ENCODE results near the gene IZUMO1.
"Not testable (repeated sequence)": the region's sequence is repeated elsewhere in the genome, so short reads cannot be mapped to it uniquely, and the experiment has no call there.

The IZUMO1 gene

DNA sequence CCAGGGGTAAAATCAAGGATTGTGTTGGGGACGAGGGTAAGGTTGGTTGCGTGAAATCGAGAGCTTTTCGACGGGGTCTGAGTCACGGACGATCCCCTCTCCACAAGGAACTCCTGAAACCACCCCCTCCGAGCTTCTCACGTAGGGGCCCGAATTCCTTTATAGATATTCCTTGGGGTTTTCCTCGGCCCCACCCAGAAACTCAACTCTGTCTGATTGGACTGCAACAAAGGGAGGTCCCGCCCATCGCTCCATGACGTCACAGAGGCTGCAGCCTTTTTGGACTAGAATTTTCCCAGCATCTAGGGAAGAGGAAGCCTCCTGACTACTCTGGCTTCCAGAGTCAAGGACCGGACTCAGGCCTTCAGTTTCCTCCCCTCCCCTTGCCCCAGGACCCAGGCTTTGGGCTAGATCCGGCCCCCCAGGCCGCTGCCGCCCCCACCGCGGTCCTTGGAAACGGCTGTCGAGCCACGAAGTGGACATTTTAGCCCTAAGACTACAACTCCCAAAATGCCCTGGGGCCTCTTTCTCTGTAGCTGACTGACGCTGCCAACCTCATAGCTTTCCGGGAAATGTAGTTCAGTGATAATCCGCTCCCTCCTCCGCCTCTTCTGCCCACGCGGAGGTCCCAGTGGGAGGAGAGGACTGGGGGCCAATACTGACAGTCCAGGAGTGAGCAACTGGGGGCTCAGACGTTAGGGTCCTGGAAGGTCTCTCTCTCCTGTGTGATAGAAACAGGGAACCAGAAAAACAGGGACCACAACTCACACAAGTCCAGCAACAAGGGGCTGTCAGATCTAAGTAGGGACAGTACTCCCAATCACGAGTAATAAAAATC lies at the start of gene IZUMO1:
Gene IZUMO1 (minus strand): TSS at position 172 of the 838 bp plus-strand sequence. CDS start 1,050 bp downstream, outside the sequence.
- no peak for DNase-seq (ENCODE audit: low read depth in 1 of 2, low spot score in 1 of 2)

DNA sequence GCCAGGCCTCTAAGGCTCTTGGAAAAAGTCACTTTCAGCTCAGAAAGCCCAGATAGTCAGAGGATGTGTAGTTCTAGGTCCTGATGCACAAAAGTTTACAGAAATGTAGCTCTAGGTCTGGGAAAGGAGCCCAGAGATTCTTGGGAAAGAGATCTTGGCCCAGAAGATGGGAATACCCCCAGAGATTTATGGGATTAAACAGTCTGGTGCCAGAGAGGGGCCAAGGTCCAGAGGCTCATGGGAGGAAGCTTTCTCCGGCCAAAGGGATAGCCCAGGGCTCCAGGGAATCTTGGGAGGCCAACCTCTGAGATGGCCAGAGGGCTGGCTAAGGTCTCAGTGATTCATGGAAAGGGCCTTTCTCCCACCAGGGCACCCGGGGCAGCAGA lies 49.0 kb upstream of the IZUMO1 start:
- no peak for DNase-seq (ENCODE audit: low read depth in 1 of 2, low spot score in 1 of 2)

DNA sequence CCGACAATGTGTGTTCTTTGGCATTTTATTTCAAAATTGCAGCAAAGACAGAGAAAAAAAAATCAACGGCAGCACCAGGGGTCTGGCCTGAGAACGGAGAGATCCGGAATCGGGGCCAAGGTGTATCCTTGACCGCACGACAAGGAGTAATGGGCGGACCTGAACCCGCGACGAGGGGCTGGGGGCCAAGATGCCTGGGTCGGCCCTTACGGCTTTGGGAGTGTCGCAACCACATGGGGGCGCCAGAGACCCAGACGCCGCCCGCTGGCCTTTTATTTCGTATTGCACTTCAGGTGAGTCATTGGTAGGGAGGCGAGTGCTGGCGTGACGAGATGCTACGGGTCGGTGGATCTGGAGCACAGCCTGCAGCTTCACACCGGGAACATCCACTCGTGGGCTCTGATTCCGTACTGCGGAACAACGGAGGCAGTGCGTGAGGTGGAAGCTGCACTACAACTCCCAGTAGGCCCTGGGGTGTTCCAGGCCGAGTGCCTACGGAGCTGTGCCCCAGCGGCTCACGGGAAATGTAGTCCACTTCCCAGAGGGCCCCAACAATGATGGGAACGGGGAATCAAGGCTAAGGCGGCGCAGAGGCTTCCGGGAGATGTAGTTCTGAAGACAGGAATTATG lies 48.5 kb upstream of the IZUMO1 start:
- DNase-seq (ENCODE audit: low read depth in 1 of 2, low spot score in 1 of 2): peak; percentile 68 to 70

DNA sequence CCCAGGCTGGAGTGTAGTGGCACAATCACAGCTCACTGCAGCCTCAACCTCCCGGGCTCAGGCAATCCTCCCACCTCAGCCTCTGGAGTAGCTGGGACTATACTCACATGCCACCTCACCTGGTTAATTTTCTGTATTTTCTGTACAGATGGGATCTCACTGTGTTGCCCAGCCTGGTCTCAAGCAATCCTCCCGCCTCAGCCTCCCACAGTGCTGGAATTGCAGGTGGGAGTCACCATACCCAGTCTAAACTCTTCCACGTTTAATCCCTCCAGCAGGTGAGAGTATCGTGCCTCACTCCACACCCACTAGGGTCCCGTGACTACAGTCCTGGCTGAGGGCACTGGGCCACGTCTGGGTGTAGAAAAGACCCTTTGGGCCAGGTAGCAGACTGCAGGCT lies 47.6 kb upstream of the IZUMO1 start:
- no peak for DNase-seq (ENCODE audit: low read depth in 1 of 2, low spot score in 1 of 2)

DNA sequence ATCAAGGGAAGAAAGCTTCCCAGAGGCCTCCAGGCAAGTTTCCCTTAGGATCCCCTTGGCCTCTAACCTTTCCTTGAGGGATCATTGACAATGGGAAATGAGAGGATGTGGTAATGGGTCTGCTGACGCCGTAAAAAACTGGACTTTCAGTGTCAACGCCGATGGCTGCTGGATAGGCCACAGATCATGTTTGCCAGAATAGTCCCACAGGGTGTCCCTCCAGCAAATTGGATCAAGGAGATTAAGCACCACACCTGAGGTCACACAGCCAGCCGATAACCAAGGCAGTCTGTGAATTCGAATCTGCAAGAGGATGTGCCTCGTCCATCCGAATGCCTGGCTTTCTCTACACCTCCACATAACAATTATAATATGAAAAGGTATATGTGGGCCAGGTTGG lies 46.6 kb upstream of the IZUMO1 start:
- no peak for DNase-seq (ENCODE audit: low read depth in 1 of 2, low spot score in 1 of 2)

DNA sequence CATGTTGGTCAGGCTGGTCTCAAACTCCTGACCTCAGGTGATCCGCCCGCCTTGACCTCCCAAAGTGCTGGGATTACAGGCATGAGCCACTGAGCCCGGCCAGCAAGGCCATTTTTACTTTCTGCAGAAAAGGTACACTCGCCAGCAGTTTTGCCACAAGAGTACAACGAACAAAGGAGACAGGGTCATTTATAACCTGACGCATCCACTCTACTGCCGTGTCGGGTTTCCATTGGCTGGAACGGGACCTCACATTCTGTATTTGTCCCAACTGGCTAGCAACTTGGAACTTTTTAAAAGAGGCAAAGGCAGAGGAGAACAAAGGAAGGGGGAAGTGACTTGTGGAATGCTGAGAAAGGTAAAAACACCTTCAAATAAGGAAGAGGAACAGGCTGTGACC lies 40.6 kb upstream of the IZUMO1 start:
- DNase-seq (ENCODE audit: low read depth in 1 of 2, low spot score in 1 of 2): not testable (repeated sequence)

DNA sequence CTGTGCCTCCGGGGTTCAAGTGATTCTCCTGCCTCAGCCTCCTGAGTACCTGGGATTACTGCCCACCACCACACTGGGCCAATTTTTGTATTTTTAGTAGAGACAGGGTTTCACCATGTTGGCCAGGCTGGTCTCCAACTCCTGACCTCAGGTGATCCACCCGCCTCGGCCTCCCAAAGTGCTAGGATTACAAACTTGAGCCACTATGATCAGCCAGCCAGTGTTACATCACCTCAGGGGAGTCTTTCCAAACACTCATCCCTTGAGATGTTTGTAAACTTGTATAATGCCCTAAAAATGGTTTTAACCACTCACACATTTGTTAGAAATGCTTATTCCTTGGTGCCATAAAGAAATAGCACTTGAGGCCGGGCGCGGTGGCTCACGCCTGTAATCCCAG lies 39.7 kb upstream of the IZUMO1 start:
- DNase-seq (ENCODE audit: low read depth in 1 of 2, low spot score in 1 of 2): not testable (repeated sequence)

DNA sequence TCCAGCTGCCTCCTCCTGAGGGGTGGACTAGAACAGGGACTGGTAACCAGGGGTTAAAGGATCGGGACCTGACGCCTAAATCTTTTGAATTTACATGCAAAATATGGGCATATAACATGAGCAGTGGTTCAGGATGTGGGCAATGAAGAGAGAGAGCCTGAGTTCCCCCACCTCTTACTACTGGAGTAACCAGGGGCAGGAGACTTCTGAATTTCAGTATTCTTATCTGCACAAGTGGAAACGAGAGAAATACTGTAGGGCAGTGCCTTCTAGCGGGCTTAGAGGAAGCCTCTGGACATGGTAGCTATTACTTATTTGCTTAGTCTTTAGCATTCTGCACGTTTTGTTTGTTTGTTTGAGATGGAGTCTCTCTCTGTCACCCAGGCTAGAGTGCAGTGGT lies 37.8 kb upstream of the IZUMO1 start:
- no peak for DNase-seq (ENCODE audit: low read depth in 1 of 2, low spot score in 1 of 2)

DNA sequence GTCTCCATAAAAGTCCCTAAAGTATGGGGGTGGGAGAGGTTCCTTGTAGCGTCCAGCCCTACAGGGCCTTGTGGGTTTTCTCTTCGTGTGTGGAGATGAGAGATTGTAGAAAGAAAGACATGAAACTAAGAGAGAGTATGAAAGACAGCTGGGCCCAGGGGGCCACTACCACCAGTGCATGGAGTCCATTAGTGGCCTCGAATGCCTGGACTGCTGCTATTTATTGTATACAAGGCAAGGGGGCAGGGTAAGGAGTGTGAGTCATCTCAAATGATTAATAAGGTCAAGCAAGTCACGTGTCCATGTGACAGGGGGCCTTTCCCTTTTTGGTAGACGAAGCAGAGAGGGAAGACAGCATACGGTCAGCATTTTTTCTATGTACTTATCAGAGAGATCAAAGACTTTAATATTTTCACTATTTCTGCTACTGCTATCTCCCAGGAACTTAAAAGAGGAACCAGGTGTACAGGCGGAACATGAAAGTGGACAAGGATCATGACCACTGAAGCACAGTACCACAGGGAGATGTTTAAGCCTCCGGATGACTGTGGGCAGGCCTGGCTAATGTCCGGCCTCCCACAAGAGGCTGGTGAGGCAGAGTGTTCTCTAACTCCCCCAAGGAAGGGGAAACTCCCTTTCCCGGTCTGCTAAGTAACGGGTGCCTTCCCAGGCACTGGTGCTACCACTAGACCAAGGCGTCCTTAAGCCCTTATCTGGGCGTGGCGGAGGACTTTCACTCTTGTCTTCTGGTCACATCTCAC lies 34.1 kb upstream of the IZUMO1 start:
- no peak for DNase-seq (ENCODE audit: low read depth in 1 of 2, low spot score in 1 of 2)

DNA sequence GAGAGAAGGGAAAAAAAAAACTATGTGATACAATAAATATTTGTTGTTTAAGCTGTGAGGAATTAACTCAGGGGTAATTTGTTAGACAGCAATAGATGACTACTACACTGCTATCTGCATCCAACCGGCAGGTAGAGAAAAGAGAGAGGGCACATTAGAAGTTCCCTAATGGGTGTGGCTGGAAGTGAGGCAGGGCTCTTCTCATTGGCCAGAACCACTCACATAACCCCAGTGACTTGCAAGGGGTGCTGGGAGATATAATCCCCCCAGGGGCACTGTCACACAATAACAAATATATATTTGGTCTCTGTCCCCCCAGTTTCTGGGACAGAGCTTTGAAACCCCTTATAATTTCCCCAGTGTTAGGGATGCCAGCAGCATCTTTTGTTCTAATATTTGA lies 32.9 kb upstream of the IZUMO1 start:
- DNase-seq (ENCODE audit: low read depth in 1 of 2, low spot score in 1 of 2): no peak

DNA sequence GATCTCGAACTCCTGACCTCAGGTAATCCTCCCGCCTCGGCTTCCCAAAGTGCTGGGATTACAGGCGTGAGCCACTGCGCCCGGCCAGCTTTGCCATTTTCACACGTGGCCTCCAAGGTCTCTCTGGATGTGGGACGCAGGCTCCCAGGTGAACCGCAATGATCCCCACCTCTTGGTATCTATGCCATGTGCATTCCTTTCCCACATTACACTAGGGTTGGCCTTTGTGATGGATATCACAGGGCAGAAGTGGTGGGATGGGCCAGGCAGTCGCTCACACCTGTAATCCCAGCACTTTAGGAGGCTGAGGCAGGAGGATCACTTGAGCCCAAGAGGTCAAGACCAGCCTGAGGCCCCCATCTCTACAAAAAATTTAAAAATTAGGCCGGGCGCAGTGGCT lies 31.0 kb upstream of the IZUMO1 start:
- DNase-seq (ENCODE audit: low read depth in 1 of 2, low spot score in 1 of 2): no peak

DNA sequence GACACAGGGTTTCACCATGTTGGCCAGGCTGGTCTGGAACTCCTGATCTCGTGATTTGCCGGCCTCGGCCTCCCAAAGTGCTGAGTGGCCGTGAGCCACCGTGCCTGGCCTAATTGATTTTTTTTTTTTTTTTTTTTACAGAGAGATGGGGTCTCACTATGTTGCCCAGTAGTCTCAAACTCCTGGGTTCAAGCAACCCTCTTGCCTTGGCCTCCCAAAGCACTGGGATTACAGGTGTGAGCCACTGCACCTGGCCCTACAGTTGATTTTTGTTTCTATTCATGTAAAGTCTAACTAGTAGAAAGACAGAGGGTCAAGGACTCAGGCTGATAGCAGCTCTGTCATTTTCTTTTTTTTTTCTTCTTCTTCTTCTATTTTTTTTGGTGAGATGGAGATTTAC lies 30.4 kb upstream of the IZUMO1 start:
- DNase-seq (ENCODE audit: low read depth in 1 of 2, low spot score in 1 of 2): no peak

DNA sequence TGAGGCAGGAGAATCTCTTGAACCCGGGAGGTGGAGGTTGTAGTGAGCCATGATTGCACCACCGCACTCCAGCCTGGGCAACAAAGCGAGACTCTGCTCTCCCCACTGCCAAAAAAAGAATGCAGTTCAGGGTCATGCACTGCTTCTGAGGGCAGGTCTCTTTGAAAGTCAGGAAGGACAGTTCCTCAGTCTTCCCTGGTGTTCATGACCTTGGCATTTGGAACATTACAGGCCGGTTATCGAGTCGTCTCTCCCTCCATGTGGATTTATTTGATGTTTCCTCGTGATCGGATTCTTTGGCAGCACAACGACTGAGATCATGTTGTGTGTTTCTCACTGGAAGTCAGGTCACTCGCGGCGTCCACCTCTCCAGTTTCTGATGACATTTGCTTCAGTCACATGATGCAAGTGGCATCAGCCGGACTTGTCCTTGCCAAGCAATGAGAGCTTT lies 25.8 kb upstream of the IZUMO1 start:
- DNase-seq (ENCODE audit: low read depth in 1 of 2, low spot score in 1 of 2): no peak

DNA sequence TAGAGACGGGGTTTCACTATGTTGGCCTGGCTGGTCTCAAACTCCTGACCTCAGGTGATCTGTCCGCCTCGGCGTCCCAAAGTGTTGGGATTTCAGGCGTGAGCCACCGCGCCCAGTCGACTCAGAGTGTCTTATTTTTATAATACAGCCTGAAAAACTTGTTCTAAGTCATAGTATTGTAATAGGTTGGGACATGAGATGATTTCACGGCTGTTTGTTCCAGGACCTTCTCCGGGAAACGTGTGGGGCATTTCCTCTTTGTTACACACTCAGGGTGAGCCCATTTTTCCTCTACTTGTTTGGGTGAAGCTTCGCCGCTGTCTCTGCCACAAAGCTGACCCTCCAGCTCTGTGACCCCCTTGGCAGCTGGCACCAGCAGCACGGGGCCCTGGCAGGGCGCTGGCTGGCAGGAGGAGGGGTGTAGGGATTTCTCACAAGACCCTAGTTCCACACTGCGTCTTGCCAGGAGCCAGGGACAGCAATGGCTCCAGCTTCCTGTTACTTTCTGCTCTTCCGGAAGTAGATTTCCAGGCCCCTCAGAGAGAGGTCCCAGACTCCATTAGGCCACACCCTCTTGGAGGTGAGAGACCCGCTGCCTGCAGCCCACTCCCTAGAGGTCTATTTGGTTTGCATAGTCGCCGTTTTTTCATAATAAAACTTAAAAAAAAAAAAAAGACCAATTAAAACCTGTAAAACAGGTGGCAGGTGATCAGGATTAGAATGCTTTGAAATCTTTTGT lies 24.2 kb upstream of the IZUMO1 start:
- no peak for DNase-seq (ENCODE audit: low read depth in 1 of 2, low spot score in 1 of 2)

DNA sequence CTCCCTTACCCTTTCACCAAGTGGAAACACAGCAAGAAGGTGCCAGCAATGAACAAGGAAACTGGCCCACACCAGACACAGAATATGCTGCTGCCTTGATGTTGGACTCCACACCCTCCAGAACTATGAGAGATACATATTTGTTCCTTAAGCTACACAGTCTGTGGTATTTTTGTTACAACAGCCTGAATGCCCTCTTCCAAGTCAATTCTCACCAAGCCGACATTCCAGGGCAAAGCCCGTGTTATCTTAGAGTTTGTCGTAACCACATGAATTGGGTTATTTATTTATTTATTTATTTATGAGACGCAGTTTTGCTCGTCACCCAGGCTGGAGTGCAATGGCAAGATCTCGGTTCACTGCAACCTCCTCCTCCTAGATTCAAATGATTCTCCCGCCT lies 23.6 kb upstream of the IZUMO1 start:
- no peak for DNase-seq (ENCODE audit: low read depth in 1 of 2, low spot score in 1 of 2)

DNA sequence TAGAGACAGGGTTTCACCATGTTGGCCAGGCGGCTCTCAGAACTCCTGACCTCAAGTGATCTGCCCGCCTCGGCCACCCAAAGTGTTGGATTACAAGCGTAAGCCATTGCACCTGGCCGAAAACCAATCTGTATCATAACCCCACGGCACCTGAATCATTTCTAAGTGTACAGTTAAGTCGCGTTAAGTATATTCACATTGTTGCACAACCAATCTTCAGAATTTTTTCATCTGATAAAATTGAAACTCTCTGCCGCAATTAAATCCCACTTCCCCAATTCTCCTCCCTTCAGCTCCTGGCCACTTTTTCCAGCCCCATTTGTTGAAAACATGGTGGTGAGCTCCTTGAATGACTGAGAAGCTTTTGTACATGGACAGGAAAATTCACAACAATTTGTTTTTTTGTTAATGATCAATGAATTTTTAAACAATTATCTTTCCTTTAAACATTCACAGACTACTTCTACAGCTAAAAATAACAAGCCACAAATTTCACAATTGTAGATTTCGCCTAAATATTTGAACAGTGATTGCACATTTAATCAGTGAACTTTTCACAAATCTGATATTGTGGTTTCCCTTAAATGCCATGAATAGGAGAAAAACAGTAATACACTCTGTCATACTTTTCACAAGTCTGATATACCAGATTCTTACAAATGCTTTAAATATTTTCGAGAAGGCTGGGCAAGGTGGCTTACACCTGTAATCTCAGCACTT lies 22.4 kb upstream of the IZUMO1 start:
- no peak for DNase-seq (ENCODE audit: low read depth in 1 of 2, low spot score in 1 of 2)

DNA sequence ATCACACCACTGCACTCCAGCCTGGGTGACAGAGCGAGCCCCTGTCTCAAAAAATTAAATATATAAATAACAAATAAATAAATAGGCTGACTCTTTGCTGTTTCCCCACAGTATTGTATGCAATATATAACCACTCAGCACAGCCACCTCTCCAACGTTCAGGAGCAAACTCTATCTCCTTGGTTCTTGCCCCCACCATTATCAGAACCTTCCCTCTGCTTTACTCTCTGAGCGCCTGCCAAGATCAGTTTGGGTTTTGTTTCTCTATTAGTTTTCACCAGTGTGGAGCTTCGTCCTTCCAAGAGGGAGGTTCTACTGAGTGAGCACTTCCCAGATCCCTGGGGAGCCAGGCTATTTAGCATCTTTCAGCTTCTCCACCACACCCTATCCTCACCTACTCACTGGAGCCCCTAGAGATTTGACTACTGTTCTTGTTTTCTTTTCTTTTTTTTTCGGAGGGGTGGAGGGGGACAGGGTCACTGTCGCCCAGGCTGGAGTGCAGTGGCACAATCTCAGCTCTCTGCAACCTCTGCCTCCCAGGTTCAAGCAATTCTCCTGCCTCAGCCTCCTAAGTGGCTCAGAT lies 21.6 kb upstream of the IZUMO1 start:
- DNase-seq (ENCODE audit: low read depth in 1 of 2, low spot score in 1 of 2): not testable (repeated sequence)

DNA sequence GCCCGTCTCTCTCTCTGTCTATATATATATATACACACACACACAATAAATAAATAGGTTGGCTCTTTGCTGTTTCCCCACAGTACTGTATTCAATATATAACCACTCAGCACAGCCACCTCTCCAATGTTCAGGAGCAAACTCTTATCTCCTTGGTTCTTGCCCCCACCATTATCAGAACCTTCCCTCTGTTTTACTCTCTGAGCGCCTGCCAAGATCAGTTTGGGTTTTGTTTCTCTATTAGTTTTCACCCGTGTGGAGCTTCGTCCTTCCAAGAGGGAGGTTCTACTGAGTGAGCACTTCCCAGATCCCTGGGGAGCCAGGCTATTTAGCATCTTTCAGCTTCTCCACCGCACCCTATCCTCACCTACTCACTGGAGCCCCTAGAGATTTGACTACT lies 19.1 kb upstream of the IZUMO1 start:
- DNase-seq (ENCODE audit: low read depth in 1 of 2, low spot score in 1 of 2): not testable (repeated sequence)

DNA sequence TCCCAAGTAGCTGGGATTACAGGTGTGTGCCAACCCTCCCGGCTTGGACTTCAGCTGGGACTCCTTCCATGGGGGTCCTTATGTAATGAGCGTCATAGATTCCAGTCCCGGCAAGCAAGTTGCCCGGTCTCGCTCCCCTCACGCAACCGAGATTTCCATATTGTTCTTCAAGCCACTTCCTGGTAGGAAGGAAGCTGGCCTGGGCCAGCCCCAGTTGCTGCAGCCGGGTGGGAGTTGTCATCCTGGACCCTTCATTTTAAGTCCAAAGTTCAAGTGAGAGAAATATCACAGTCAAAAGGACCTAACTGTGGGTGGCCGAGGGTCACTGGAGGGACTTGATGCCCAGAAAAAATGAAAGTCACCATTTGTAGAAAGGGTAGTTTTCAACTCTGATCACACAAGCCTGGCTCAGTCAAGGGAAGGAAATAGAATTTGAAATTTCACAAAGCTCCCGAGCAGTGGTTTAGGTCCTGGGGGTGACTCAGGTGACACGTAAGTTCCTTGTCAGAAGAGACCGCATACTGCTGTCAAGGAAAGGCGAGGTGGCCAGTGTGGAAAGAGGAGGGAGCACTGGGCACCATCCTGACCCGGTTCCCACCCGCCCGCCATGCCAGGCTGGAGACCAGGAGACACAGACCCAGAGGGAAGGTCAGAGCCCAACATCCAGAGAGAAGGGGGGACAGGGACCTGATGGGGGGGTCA lies 13.9 kb upstream of the IZUMO1 start:
- DNase-seq (ENCODE audit: low read depth in 1 of 2, low spot score in 1 of 2): no peak

DNA sequence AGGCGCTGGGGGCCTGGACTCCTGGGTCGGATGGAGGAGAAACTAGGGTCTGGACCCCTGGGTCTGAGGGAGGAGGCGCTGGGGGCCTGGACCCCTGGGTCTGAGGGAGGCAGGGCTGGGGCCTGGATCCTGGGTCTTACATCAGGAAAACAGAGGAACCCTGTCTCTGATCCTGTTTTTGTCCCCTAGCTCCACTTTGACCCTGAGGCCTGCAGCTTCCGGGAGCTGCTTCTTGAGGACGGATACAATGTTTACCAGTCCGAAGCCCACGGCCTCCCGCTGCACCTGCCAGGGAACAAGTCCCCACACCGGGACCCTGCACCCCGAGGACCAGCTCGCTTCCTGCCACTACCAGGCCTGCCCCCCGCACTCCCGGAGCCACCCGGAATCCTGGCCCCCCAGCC lies 11.0 kb upstream of the IZUMO1 start:
- DNase-seq (ENCODE audit: low read depth in 1 of 2, low spot score in 1 of 2): no peak

Measured in activated T-helper 1 cell treated with anti-CD3 and anti-CD28 coated beads, Interleukin-2, amount 50 U/mL, for 16 hours (primary cell).